Ishikawa (cell line): ENCODE results near the gene YES1.

ENCODE experiments used
- EP300 ChIP-seq: IDR thresholded peaks from 2 replicates; pipeline ENCODE4 v1.6.1; 2012; ENCODE audit warnings: borderline replicate concordance
- FOXM1 ChIP-seq: IDR thresholded peaks from 2 replicates; pipeline ENCODE4 v1.6.1; 2012; ENCODE audit warnings: low read depth, borderline replicate concordance
- TF ChIP-seq, protein P1 (sequence below): IDR thresholded peaks from 2 replicates; pipeline ENCODE4 v1.6.1; 2012
- TF ChIP-seq, protein P2 (sequence below): IDR thresholded peaks from 2 replicates; pipeline ENCODE4 v1.6.1; 2012

DNA sequence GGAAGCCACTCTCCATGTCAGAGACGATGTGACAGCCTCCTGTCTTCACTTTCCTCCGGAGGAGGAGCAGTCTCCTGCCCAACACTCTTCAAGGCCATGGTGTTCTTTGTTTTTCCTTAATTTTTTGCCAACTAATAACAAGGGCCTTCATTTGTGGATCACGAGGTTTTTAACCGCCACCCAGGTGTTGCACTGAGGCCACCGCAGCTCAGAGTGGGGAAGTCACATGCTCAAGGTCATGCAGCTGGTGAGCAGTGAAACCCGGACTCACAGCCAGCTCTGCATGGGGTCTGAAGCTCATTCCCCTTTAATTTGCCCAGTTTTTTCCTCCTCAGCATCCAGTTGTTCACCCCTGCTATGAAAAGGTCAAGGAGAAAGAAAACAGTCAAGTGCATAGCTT lies 119.2 kb downstream of the YES1 start:
- TF ChIP-seq, protein P1, sequence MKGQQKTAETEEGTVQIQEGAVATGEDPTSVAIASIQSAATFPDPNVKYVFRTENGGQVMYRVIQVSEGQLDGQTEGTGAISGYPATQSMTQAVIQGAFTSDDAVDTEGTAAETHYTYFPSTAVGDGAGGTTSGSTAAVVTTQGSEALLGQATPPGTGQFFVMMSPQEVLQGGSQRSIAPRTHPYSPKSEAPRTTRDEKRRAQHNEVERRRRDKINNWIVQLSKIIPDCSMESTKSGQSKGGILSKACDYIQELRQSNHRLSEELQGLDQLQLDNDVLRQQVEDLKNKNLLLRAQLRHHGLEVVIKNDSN: no peak
- TF ChIP-seq FOXM1: no peak
- no peak for TF ChIP-seq EP300
- TF ChIP-seq, protein P2, sequence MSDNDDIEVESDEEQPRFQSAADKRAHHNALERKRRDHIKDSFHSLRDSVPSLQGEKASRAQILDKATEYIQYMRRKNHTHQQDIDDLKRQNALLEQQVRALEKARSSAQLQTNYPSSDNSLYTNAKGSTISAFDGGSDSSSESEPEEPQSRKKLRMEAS: no peak
